T-cell (primary cell): Measurements from ENCODE around the gene DNASE2B. TPM values are rescaled to one million over a fixed set of nuclear protein-coding genes. Genes with fewer than 3 reads are reported as not detected.
"Not testable (repeated sequence)": the region's sequence is repeated elsewhere in the genome, so short reads cannot be mapped to it uniquely, and the experiment has no call there.

Source experiments
- ATAC-seq, 4 experiments: fragments of 200-7000 bp in 3 of 4; fragments of 150-1000 bp in 1 of 4; cut with Tn5 transposase; replicated peaks in 1 of 4; 1 replicate in 3 of 4; 2 replicates in 1 of 4; pipeline ENCODE4 v1.10.0; 2021; ENCODE audit warnings: moderate library complexity in 3 of 4, mild to moderate bottlenecking in 2 of 4, moderate number of reproducible peaks in 1 of 4
- CTCF ChIA-PET, 2 donors: fragments of 300-600 bp; sonication (Branson Sonifier 250); formaldehyde crosslinking; loops; one replicate each; lab custom pipeline; 2022; ENCODE audit warnings: antibody characterized with exemption in 2 of 2; lab: Charles Lee
- POLR2A ChIA-PET, 2 donors: fragments of 300-600 bp; sonication (Branson Sonifier 250); formaldehyde crosslinking; loops; one replicate each; lab custom pipeline; 2022; ENCODE audit warnings: antibody characterized with exemption in 2 of 2; lab: Charles Lee
- DNase-seq, 35 experiments: peaks; one replicate each; pipeline versions ENCODE4 v3.0.0 to v3.0.0-alpha.2; 2013 to 2023
- H3K27ac ChIP-seq: one replicate; pipeline ENCODE4 v1.5.1; 2013; ENCODE audit warnings: low read length
- H3K27me3 ChIP-seq, 2 experiments: replicated peaks in 1 of 2; 1 replicate in 1 of 2; 2 replicates in 1 of 2; pipeline versions ENCODE4 v1.6.1 to v1.7.0; 2013; ENCODE audit warnings: low read length in 1 of 2, mixed read lengths in 1 of 2; ENCODE audit not compliant: control insufficient read depth in 2 of 2, insufficient read depth in 2 of 2; ENCODE audit errors: extremely low read depth in 1 of 2
- H3K36me3 ChIP-seq, 2 donors: 1 replicate in 1 of 2; 2 replicates in 1 of 2; pipeline versions ENCODE4 v1.6.1 to v1.7.0; 2013; ENCODE audit warnings: low read length in 1 of 2; ENCODE audit not compliant: control insufficient read depth in 2 of 2, insufficient read depth in 1 of 2; ENCODE audit errors: extremely low read depth in 1 of 2
- H3K4me1 ChIP-seq, 2 experiments: 1 replicate in 1 of 2; 2 replicates in 1 of 2; pipeline versions ENCODE4 v1.6.1 to v1.7.0; 2013; ENCODE audit warnings: low read length in 2 of 2, mixed read lengths in 1 of 2; ENCODE audit not compliant: insufficient read depth in 2 of 2, control insufficient read depth in 1 of 2; ENCODE audit errors: extremely low read depth in 1 of 2
- H3K4me3 ChIP-seq, 2 donors: 1 replicate in 1 of 2; 2 replicates in 1 of 2; pipeline versions ENCODE4 v1.5.1 to v1.7.0; 2013; ENCODE audit warnings: mild to moderate bottlenecking in 2 of 2, low read length in 1 of 2, moderate library complexity in 1 of 2; ENCODE audit not compliant: control insufficient read depth in 1 of 2; ENCODE audit errors: extremely low read depth in 1 of 2
- H3K9me3 ChIP-seq: 2 replicates; pipeline ENCODE4 v1.7.0; 2013
- H3K27ac Mint-ChIP-seq, 2 donors: one replicate each; pipeline ENCODE4 v1.8.0; 2020 to 2021; ENCODE audit warnings: mild to moderate bottlenecking in 2 of 2, mixed read lengths in 2 of 2
- H3K27me3 Mint-ChIP-seq, 2 donors: one replicate each; pipeline ENCODE4 v1.8.0; 2021 to 2022; ENCODE audit warnings: mixed read lengths in 2 of 2
- H3K36me3 Mint-ChIP-seq: one replicate; pipeline ENCODE4 v1.8.0; 2021; ENCODE audit warnings: mixed read lengths
- H3K4me1 Mint-ChIP-seq, 3 donors: one replicate each; pipeline ENCODE4 v1.8.0; 2020 to 2022; ENCODE audit warnings: mixed read lengths in 3 of 3, mild to moderate bottlenecking in 1 of 3
- H3K4me3 Mint-ChIP-seq, 3 donors: one replicate each; pipeline ENCODE4 v1.8.0; 2020 to 2022; ENCODE audit warnings: mild to moderate bottlenecking in 3 of 3, mixed read lengths in 3 of 3, moderate library complexity in 3 of 3
- H3K9me3 Mint-ChIP-seq, 3 donors: one replicate each; pipeline ENCODE4 v1.8.0; 2020 to 2022; ENCODE audit warnings: mixed read lengths in 3 of 3
- WGBS: methylation state at CpG from one replicate; pipeline ENCODE4 v1.1.5; 2013; ENCODE audit warnings: missing lambda C conversion rate; ENCODE audit not compliant: insufficient coverage; 5-methylcytosine and 5-hydroxymethylcytosine counted together
- total RNA-seq, 35 experiments: library from RNA in 6 of 35; stranded (reverse) in 6 of 35; fragments of 120-200 nt in 1 of 35; gene quantifications; one replicate each; pipeline versions ENCODE4 v1.2.1 to v1.2.4 and lab custom pipeline; 2013 to 2026

DNASE2B gene
- total RNA-seq, 5 donors from 2014 or later (not counting 1 experiment from before 2014, with no cell fraction given), result not detected

- H3K4me3 ChIP-seq, result peak overlapping the region in 1 of 2 donors; percentile 9
- H3K4me1 ChIP-seq, result peaks cover 24 to 40% of the 10 kb centered on the region in 2 experiments
- Mint-ChIP-seq H3K27me3 (no peaks in the 10 kb centered on the region), H3K4me1 (peaks cover 5 to 11% (median 11%) of the 10 kb centered on the region in 3 donors), H3K4me3 (no peak overlapping the region), H3K9me3 (peaks cover under 1 to 2% (median under 1%) of the 10 kb centered on the region in 3 donors), H3K27ac (no peak overlapping the region), H3K36me3 (no peaks in the 10 kb centered on the region)
- peak in 3 of 4 experiments; percentile 34 to 45 (median 44) for ATAC-seq
- peak in 1 of 35 experiments; percentile 51 for DNase-seq
- peak overlapping the region; percentile 72 for H3K27ac ChIP-seq
- 22% methylated on average over 3 of the region's 4 CpGs for WGBS
- no peaks in the 10 kb centered on the region for H3K36me3 ChIP-seq
- CTCF ChIA-PET, result interaction anchor here (0.5 to 7.3 kb wide), 12 partner anchors 7 to 507 kb away, joined by 3 to 151 read pairs (median 6); partner anchors contain the start of genes PRKACB (in 2 of the 2), GNG5 (in 1 of the 2), SAMD13 (in 1 of the 2) and SPATA1 (in 1 of the 2)
- no peaks in the 10 kb centered on the region for H3K27me3 ChIP-seq
- no peaks in the 10 kb centered on the region for H3K9me3 ChIP-seq
- POLR2A ChIA-PET, result interaction anchor here (0.5 to 1.3 kb wide), 5 partner anchors 46 to 746 kb away, joined by 3 to 8 read pairs (median 3); partner anchors contain the start of gene PRKACB (in 2 of the 2)
Measured at GRCh38 chr1:84434801-84435549, 36.7 kb downstream of the DNASE2B start.

GRCh38 chr1:84436876-84437655, 38.8 kb downstream of the DNASE2B start:
- POLR2A ChIA-PET, result interaction anchor here in 1 of 2 donors (2.3 kb wide), 1 partner anchor 293 kb away, joined by 12 read pairs; the partner anchor contains the start of gene PRKACB
- H3K27me3 Mint-ChIP-seq, result no peaks in the 10 kb centered on the region
- Histone ChIP-seq H3K27ac (peak overlapping the region; percentile 47), H3K9me3 (no peaks in the 10 kb centered on the region), H3K4me1 (peaks cover 24 to 40% of the 10 kb centered on the region in 2 experiments), H3K4me3 (peak overlapping the region in 1 of 2 donors; percentile 47), H3K36me3 (no peaks in the 10 kb centered on the region), H3K27me3 (no peaks in the 10 kb centered on the region)
- WGBS, result 90% methylated on average over 2 of the region's 5 CpGs
- no peak overlapping the region for H3K4me3 Mint-ChIP-seq
- no peak overlapping the region for H3K27ac Mint-ChIP-seq
- H3K9me3 Mint-ChIP-seq, result no peaks in the 10 kb centered on the region
- H3K36me3 Mint-ChIP-seq, result no peaks in the 10 kb centered on the region
- H3K4me1 Mint-ChIP-seq, result peaks cover 5 to 13% (median 11%) of the 10 kb centered on the region in 3 donors
- CTCF ChIA-PET, result interaction anchor here (0.6 to 7.3 kb wide), 10 partner anchors 69 to 508 kb away, joined by 3 to 151 read pairs (median 4); partner anchors contain the start of genes GNG5 (in 1 of the 2), PRKACB (in 1 of the 2) and SPATA1 (in 1 of the 2)
- ATAC-seq (peak; percentile 23 to 48 (median 38)), DNase-seq (peak in 1 of 35 experiments; percentile 45)

GRCh38 chr1:84442256-84442655, 44.0 kb downstream of the DNASE2B start:
- H3K4me1 Mint-ChIP-seq, result peaks cover 15 to 22% (median 19%) of the 10 kb centered on the region in 3 donors
- no peaks in the 10 kb centered on the region for H3K36me3 Mint-ChIP-seq
- no CpG with 5 or more reads among the region's 2 CpGs for WGBS
- peaks cover 18 to 20% of the 10 kb centered on the region in 2 experiments for H3K4me1 ChIP-seq
- peak; percentile 91 to 98 (median 95) for ATAC-seq
- H3K36me3 ChIP-seq, result no peaks in the 10 kb centered on the region
- H3K27me3 Mint-ChIP-seq, result peaks cover 9 to 12% of the 10 kb centered on the region in 2 donors
- ChIA-PET POLR2A (interaction anchor here (0.6 to 1.0 kb wide), 3 partner anchors 38 to 182 kb away, joined by 3 to 5 read pairs (median 3); no protein-coding TSS in a partner anchor), CTCF (interaction anchor here (0.5 to 2.2 kb wide), 38 partner anchors 8 to 1481 kb away, joined by 3 to 19 read pairs (median 5); partner anchors contain the start of genes RPF1 (in 2 of the 2), C1orf52 (in 1 of the 2), CTBS (in 1 of the 2) and GNG5 (in 1 of the 2))
- no peak overlapping the region for H3K4me3 ChIP-seq
- DNase-seq, result peak in 5 of 35 experiments; percentile 12 to 85 (median 39)
- peaks cover 0 to 3% (median 0%) of the 10 kb centered on the region in 3 donors for H3K9me3 Mint-ChIP-seq
- peak overlapping the region; percentile 34 to 35 for H3K27ac Mint-ChIP-seq
- peaks cover 0 to 4% of the 10 kb centered on the region in 2 experiments for H3K27me3 ChIP-seq
- H3K4me3 Mint-ChIP-seq, result peak overlapping the region in 1 of 3 donors; percentile 52
- H3K9me3 ChIP-seq, result no peaks in the 10 kb centered on the region
- no peak overlapping the region for H3K27ac ChIP-seq

GRCh38 chr1:84442747-84443646, 44.7 kb downstream of the DNASE2B start:
- H3K27me3 ChIP-seq, H3K9me3 ChIP-seq, H3K4me3 ChIP-seq, H3K36me3 ChIP-seq, H3K27ac ChIP-seq, H3K9me3 Mint-ChIP-seq, H3K36me3 Mint-ChIP-seq: not testable (repeated sequence)
- H3K27ac Mint-ChIP-seq, result peak overlapping the region; percentile 35 to 68
- peak in 16 of 35 experiments; percentile 2 to 47 (median 14) for DNase-seq
- 77% methylated on average over 5 of the region's 7 CpGs for WGBS
- H3K4me3 Mint-ChIP-seq, result peak overlapping the region in 2 of 3 donors; percentile 17 to 52
- H3K27me3 Mint-ChIP-seq, result peaks cover 9 to 12% of the 10 kb centered on the region in 2 donors
- H3K4me1 ChIP-seq, result peaks cover 12 to 13% of the 10 kb centered on the region in 2 experiments
- CTCF ChIA-PET, result interaction anchor here (0.6 to 2.2 kb wide), 35 partner anchors 9 to 816 kb away, joined by 3 to 19 read pairs (median 5); partner anchors contain the start of genes RPF1 (in 2 of the 2), C1orf52 (in 1 of the 2), CTBS (in 1 of the 2) and GNG5 (in 1 of the 2)
- peaks cover 15 to 22% (median 19%) of the 10 kb centered on the region in 3 donors for H3K4me1 Mint-ChIP-seq
- peak; percentile 63 to 72 (median 70) for ATAC-seq
- POLR2A ChIA-PET, result interaction anchor here (0.6 to 1.0 kb wide), 4 partner anchors 37 to 182 kb away, joined by 3 to 5 read pairs (median 3); no protein-coding TSS in a partner anchor

GRCh38 chr1:84448704-84449103, 50.4 kb downstream of the DNASE2B start:
- H3K9me3 Mint-ChIP-seq, CTCF ChIA-PET, H3K4me3 Mint-ChIP-seq, H3K4me1 ChIP-seq, POLR2A ChIA-PET, H3K4me1 Mint-ChIP-seq, ATAC-seq, H3K36me3 Mint-ChIP-seq, H3K4me3 ChIP-seq, H3K27ac Mint-ChIP-seq, H3K36me3 ChIP-seq, DNase-seq, H3K27ac ChIP-seq, H3K27me3 ChIP-seq, H3K9me3 ChIP-seq: not testable (repeated sequence)
- peaks cover 18 to 22% of the 10 kb centered on the region in 2 donors for H3K27me3 Mint-ChIP-seq
- WGBS, result no CpG with 5 or more reads among the region's 3 CpGs
